Parathyroid adenoma (tissue), 2 donors: ENCODE data around the gene MXRA5.

ENCODE experiments used
- H2AFZ ChIP-seq: fragments of 300-600 bp; sonication (generic); one replicate; pipeline ENCODE4 v1.7.0; 2017; ENCODE audit warnings: antibody characterized with exemption, mild to moderate bottlenecking
- H3K27ac ChIP-seq: fragments of 300-600 bp; sonication (generic); one replicate; pipeline ENCODE4 v1.7.0; 2017
- H3K27me3 ChIP-seq: fragments of 300-600 bp; sonication (generic); one replicate; pipeline ENCODE4 v1.7.0; 2017; ENCODE audit warnings: low read length; ENCODE audit not compliant: control insufficient read depth, insufficient read depth
- H3K36me3 ChIP-seq: fragments of 300-600 bp; sonication (generic); one replicate; pipeline ENCODE4 v1.7.0; 2017; ENCODE audit warnings: low read length; ENCODE audit not compliant: control insufficient read depth, insufficient read depth
- H3K4me1 ChIP-seq: fragments of 300-600 bp; sonication (generic); one replicate; pipeline ENCODE4 v1.7.0; 2017; ENCODE audit warnings: control low read depth
- H3K4me2 ChIP-seq: fragments of 300-600 bp; sonication (generic); one replicate; pipeline ENCODE4 v1.7.0; 2017; ENCODE audit warnings: low read length
- H3K4me3 ChIP-seq: fragments of 300-600 bp; sonication (generic); one replicate; pipeline ENCODE4 v1.7.0; 2017; ENCODE audit warnings: low read depth, low read length
- H3K79me2 ChIP-seq: fragments of 300-600 bp; sonication (generic); one replicate; pipeline ENCODE4 v1.7.0; 2017; ENCODE audit warnings: control low read depth
- H3K9ac ChIP-seq: fragments of 300-600 bp; sonication (generic); one replicate; pipeline ENCODE4 v1.7.0; 2017; ENCODE audit warnings: mild to moderate bottlenecking
- H3K9me3 ChIP-seq: fragments of 300-600 bp; sonication (generic); one replicate; pipeline ENCODE4 v1.7.0; 2017; ENCODE audit warnings: low read length; ENCODE audit not compliant: control insufficient read depth
- TF ChIP-seq, protein P1 (sequence below): fragments of 300-600 bp; sonication (generic); IDR thresholded peaks from one replicate; pipeline ENCODE4 v1.7.0; 2017; ENCODE audit warnings: antibody characterized with exemption, mild to moderate bottlenecking
- donor health status: primary hyperparathyroidism.

MXRA5 gene

DNA sequence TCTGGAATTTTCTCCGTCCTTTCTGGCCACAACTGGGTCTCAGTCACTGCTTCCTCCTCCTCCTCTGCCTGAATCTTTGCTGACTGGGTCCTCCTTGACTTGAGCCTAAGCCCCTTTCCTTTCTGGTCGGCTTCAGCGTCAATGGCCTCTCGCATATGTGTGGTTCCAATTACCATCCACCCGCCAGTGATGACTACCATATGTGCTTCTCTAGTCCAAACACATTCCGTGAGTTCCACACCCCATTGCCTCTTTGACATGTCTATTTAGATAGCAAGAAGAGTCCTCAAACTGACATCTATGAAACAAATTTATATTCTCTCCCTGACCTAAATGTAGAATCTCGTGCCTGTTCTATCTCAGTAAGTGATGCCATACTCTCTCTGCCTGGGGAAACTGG is 19.8 kb downstream of the MXRA5 start:
- no peaks in the 10 kb centered on the region for H3K36me3 ChIP-seq
- H3K27ac ChIP-seq, result no peak overlapping the region
- no peak overlapping the region for H3K4me3 ChIP-seq
- no peaks in the 10 kb centered on the region for H3K9me3 ChIP-seq
- H3K4me1 ChIP-seq, result no peaks in the 10 kb centered on the region
- TF ChIP-seq, protein P1, sequence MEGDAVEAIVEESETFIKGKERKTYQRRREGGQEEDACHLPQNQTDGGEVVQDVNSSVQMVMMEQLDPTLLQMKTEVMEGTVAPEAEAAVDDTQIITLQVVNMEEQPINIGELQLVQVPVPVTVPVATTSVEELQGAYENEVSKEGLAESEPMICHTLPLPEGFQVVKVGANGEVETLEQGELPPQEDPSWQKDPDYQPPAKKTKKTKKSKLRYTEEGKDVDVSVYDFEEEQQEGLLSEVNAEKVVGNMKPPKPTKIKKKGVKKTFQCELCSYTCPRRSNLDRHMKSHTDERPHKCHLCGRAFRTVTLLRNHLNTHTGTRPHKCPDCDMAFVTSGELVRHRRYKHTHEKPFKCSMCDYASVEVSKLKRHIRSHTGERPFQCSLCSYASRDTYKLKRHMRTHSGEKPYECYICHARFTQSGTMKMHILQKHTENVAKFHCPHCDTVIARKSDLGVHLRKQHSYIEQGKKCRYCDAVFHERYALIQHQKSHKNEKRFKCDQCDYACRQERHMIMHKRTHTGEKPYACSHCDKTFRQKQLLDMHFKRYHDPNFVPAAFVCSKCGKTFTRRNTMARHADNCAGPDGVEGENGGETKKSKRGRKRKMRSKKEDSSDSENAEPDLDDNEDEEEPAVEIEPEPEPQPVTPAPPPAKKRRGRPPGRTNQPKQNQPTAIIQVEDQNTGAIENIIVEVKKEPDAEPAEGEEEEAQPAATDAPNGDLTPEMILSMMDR, result no peak
- no peaks in the 10 kb centered on the region for H3K27me3 ChIP-seq
- H3K9ac ChIP-seq, result no peak overlapping the region
- no peak overlapping the region for H2AFZ ChIP-seq
- H3K79me2 ChIP-seq, result no peaks in the 10 kb centered on the region
- H3K4me2 ChIP-seq, result no peak overlapping the region

DNA sequence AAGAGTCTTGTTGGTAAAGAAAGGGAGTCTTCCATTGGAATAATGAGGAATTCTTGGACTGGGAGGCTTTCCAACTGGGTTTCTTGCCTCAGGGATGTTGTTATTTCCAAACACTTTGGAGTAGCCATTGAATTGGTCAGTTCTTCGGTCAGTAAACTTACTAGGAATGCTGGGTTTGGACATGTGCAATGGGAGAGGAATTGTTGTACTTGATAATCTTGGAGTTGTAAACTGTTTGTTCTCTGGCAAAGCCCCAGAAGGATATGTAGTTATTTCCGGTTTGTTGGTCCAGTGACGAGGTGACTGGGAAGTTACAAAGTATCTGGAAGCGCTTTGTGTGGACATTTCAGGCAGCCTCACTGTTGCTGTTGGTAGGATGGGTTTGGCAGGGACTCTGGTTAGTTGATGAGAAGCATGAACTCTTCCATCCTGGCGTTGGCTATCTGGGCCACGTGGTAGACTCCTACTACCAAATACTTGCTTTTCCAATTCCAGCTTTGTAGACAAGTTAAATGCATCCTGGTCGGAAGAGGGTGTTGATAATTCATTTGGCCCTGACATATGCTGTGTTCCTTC is 25.9 kb downstream of the MXRA5 start:
- TF ChIP-seq, protein P1, result no peak
- Histone ChIP-seq H3K4me1 (no peaks in the 10 kb centered on the region), H3K36me3 (no peaks in the 10 kb centered on the region), H3K9me3 (no peaks in the 10 kb centered on the region), H2AFZ (no peak overlapping the region), H3K27me3 (no peaks in the 10 kb centered on the region), H3K79me2 (no peaks in the 10 kb centered on the region), H3K4me3 (no peak overlapping the region), H3K27ac (no peak overlapping the region), H3K4me2 (no peak overlapping the region), H3K9ac (no peak overlapping the region)

DNA sequence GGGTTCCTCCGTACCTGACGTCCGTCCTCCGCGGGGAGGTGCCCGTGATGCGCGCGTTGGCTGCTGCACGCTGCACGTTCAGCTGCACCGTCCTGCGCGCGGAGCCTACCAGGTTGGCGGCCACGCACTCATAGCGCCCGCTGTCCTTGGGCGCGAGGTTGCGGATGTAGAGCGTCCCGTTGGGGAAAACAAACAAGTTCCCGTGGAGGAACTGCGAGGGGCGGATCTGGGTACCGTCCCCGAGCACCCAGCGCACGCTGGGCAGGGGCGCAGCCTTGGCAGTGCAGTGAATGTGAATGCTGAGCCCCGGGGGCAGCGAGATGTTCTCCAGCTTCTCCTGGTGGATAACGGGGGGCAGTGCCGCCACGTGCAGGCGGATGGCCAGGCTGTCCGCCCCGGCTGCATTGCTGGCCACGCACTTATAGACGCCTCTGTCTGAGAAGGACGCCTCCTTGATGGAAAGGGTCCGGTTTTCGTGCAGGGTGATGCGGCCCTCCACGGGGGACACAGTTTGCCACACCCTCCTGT is 29.2 kb downstream of the MXRA5 start:
- Histone ChIP-seq H3K4me1 (no peaks in the 10 kb centered on the region), H3K9me3 (no peaks in the 10 kb centered on the region), H3K79me2 (no peaks in the 10 kb centered on the region), H3K27me3 (no peaks in the 10 kb centered on the region), H3K36me3 (no peaks in the 10 kb centered on the region), H3K4me3 (no peak overlapping the region), H3K4me2 (no peak overlapping the region), H2AFZ (no peak overlapping the region), H3K9ac (no peak overlapping the region), H3K27ac (no peak overlapping the region)
- TF ChIP-seq, protein P1, result no peak

DNA sequence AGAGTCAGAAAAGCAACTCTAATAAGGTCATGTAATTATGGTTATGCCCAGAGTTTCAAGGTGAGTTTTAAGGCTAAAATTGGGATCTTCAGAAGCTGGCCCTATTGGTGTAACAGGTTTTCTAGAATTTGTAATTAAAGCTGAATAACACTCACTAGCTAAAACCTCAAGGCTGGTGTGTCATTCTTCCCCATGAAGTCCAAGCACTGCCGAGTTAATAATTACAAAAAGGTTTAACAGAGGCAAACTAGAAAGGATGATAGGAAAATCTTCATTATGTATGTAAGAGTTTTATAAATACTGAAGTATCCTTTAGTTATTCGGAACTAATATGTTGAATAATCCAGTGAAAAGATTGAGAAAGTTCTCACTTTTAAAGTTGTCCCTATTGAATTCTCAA is 34.3 kb downstream of the MXRA5 start:
- no peak overlapping the region for H2AFZ ChIP-seq
- TF ChIP-seq, protein P1, result no peak
- no peaks in the 10 kb centered on the region for H3K79me2 ChIP-seq
- H3K4me3 ChIP-seq, result no peak overlapping the region
- H3K4me1 ChIP-seq, result no peaks in the 10 kb centered on the region
- no peaks in the 10 kb centered on the region for H3K36me3 ChIP-seq
- H3K27ac ChIP-seq, result no peak overlapping the region
- no peak overlapping the region for H3K9ac ChIP-seq
- H3K9me3 ChIP-seq, result no peaks in the 10 kb centered on the region
- H3K27me3 ChIP-seq, result no peaks in the 10 kb centered on the region
- H3K4me2 ChIP-seq, result no peak overlapping the region

DNA sequence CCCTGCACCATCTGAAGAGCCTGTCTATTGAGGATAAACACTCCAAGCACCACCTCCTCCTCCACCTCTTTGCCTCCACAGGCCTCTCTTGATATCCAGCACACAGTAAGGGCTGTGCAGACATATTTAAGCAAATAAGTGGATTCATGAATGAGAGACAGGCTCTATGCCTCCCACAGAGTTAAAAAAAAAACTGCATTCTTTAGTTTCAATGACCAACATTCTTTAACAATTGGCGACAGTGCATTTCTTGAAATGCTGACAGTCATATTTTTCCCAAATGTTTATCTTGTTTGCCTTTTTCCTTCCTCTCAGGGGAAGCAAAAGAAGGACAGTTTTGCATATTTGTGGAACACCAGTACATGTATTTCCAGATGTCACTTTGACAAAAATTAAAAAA is 38.6 kb downstream of the MXRA5 start:
- no peaks in the 10 kb centered on the region for H3K9me3 ChIP-seq
- no peak overlapping the region for H3K27ac ChIP-seq
- H2AFZ ChIP-seq, result no peak overlapping the region
- no peaks in the 10 kb centered on the region for H3K4me1 ChIP-seq
- TF ChIP-seq, protein P1, result no peak
- no peaks in the 10 kb centered on the region for H3K79me2 ChIP-seq
- H3K4me2 ChIP-seq, result no peak overlapping the region
- no peak overlapping the region for H3K9ac ChIP-seq
- no peaks in the 10 kb centered on the region for H3K27me3 ChIP-seq
- H3K36me3 ChIP-seq, result no peaks in the 10 kb centered on the region
- H3K4me3 ChIP-seq, result no peak overlapping the region
